Measurements from ENCODE around the gene DYNC2H1. TPM values are rescaled to one million over a fixed set of nuclear protein-coding genes. Genes with fewer than 3 reads are reported as not detected.

DYNC2H1 gene
- total and polyA plus RNA-seq, 10 donors, result 3.1 to 18.3 (median 10.6) TPM

DNA sequence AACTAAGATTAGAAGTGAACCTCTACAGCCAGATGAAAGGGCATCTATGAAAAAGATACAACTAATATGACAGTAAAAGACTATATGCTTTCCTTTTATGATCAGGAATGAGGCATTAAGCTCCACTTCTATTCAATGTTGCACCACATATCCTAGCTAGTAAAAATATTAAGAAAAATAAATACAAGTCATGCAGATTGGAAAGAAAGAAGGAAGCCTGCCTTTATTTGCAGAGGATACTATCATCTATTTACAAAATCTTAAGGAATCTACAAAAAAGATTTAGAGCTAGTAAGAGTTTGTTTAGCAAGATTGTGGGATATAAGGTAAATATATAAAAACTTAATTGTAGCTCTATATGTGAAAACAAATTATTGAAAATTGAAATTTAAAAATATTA lies 308.8 kb downstream of the DYNC2H1 start:
- H3K36me3 ChIP-seq, result no peaks in the 10 kb centered on the region
- DNase-seq, result no peak
- no peaks in the 10 kb centered on the region for H3K27me3 ChIP-seq (replicated peaks in 1 of 7)
- no peak overlapping the region for H3K4me3 ChIP-seq
- H3K9me3 ChIP-seq, result peaks cover 0 to 3% (median 0%) of the 10 kb centered on the region in 8 donors
- intact Hi-C loops (cut with DNase I; ENCODE audit: low total_unique reads), result no loop called here
- no peak overlapping the region for H3K27ac ChIP-seq
- H3K4me1 ChIP-seq, result no peaks in the 10 kb centered on the region
- no peak for TF ChIP-seq POLR2AphosphoS5 (IDR thresholded peaks at IDR 0.05)
- no peak for TF ChIP-seq POLR2A (IDR thresholded peaks at IDR 0.05)
- TF ChIP-seq, protein P1, sequence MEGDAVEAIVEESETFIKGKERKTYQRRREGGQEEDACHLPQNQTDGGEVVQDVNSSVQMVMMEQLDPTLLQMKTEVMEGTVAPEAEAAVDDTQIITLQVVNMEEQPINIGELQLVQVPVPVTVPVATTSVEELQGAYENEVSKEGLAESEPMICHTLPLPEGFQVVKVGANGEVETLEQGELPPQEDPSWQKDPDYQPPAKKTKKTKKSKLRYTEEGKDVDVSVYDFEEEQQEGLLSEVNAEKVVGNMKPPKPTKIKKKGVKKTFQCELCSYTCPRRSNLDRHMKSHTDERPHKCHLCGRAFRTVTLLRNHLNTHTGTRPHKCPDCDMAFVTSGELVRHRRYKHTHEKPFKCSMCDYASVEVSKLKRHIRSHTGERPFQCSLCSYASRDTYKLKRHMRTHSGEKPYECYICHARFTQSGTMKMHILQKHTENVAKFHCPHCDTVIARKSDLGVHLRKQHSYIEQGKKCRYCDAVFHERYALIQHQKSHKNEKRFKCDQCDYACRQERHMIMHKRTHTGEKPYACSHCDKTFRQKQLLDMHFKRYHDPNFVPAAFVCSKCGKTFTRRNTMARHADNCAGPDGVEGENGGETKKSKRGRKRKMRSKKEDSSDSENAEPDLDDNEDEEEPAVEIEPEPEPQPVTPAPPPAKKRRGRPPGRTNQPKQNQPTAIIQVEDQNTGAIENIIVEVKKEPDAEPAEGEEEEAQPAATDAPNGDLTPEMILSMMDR (IDR thresholded peaks at IDR 0.05 in 8 of 11, conservative IDR thresholded peaks at IDR 0.05 in 3 of 11), result no peak

DNA sequence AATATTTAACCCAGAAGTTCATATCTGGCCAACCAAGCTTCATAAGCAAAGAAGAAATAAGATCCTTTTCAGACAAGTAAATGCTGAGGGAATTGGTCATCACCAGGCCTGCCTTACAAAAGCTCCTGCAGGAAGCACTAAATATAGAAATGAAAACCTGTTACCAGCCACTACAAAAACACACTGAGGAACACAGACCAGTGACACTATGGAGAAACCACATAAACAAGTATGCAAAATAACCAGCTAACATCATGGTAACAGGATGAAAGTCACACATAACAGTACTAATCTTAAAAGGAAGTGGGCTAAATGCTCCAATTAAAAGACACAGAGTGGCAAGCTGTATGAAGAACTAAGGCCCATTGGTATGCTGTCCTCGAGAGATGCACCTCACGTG lies 311.4 kb downstream of the DYNC2H1 start:
- intact Hi-C loops (cut with DNase I; ENCODE audit: low total_unique reads), result no loop called here

DNA sequence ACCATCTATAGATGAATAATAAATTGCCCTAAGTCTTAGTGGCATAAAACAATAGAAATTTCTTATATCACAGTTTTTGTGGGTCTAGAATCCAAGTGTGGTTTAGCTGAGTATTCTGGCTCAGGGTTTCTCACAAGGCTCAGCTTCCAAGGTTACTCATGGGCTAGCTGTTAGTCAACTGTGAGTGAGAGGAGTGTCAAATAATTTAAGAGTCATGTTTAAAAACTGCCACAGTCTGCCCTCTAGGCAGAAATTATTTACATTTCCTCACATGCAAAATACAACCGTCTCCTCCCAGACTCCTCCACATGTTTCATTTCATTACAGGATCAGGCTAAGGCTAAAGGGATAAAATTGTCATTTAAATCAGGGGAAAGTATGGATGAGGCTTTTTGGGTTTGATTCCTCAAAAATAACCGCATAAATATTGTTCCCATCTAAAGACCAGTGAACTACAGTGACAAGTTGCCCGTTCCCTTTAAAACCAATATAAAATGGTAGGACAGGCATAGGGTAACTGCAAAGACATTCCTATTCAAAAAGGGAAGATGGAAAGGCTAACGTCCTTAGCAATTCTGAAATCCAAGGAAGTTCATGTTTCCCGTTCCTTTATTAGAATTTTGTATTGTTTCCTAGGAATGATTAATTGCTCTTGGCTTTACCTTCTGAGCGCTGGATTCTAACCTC lies 324.3 kb downstream of the DYNC2H1 start:
- Histone ChIP-seq H3K4me1 (peaks cover 0 to 9% (median 0%) of the 10 kb centered on the region in 6 donors), H3K9me3 (no peaks in the 10 kb centered on the region), H3K36me3 (no peaks in the 10 kb centered on the region), H3K27me3 (replicated peaks in 1 of 7) (no peaks in the 10 kb centered on the region), H3K27ac (no peak overlapping the region), H3K4me3 (no peak overlapping the region)
- DNase-seq, result no peak
- WGBS, 5 donors, result 49 to 66% (median 55%) methylated on average over 6 of the region's 6 CpGs
- intact Hi-C loops (cut with DNase I; ENCODE audit: low total_unique reads), result no loop called here
- TF ChIP-seq POLR2AphosphoS5 (IDR thresholded peaks at IDR 0.05), result no peak
- TF ChIP-seq POLR2A (IDR thresholded peaks at IDR 0.05), result no peak
- TF ChIP-seq, protein P1 (IDR thresholded peaks at IDR 0.05 in 8 of 11, conservative IDR thresholded peaks at IDR 0.05 in 3 of 11), result no peak

More for the DNA sequence above, 311.4 kb downstream of the DYNC2H1 start:
- 71 to 92% (median 84%) methylated on average over 2 of the region's 2 CpGs for WGBS, 5 donors
- peaks cover 0 to 3% (median 0%) of the 10 kb centered on the region in 8 donors for H3K9me3 ChIP-seq
- H3K4me1 ChIP-seq, result no peaks in the 10 kb centered on the region
- TF ChIP-seq POLR2A (IDR thresholded peaks at IDR 0.05) (no peak), POLR2AphosphoS5 (IDR thresholded peaks at IDR 0.05) (no peak)
- H3K4me3 ChIP-seq, result no peak overlapping the region
- DNase-seq, result no peak
- no peak overlapping the region for H3K27ac ChIP-seq
- H3K27me3 ChIP-seq (replicated peaks in 1 of 7), result no peaks in the 10 kb centered on the region
- no peaks in the 10 kb centered on the region for H3K36me3 ChIP-seq

DNA sequence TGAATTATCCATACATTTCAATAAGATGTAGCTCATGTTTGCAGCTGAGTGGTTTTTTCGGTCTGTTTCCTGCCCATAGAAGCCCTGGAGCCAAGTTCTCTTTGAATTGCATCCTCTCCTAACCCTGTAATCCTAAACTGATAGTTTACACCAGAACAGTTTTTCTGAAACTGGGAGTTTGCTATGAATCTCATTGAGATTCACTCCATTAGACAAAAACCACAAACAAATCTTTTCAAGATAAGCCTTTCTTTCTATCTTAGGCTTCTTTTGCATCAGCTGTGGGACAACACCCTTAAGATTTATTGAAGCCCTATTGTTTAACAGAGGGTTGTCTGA lies 324.8 kb downstream of the DYNC2H1 start:
- Histone ChIP-seq H3K4me1 (peaks cover 0 to 9% (median 0%) of the 10 kb centered on the region in 6 donors), H3K9me3 (no peaks in the 10 kb centered on the region), H3K27ac (no peak overlapping the region), H3K36me3 (no peaks in the 10 kb centered on the region), H3K27me3 (replicated peaks in 1 of 7) (no peaks in the 10 kb centered on the region), H3K4me3 (no peak overlapping the region)
- no peak for TF ChIP-seq POLR2A (IDR thresholded peaks at IDR 0.05)
- TF ChIP-seq POLR2AphosphoS5 (IDR thresholded peaks at IDR 0.05), result no peak
- TF ChIP-seq, protein P1 (IDR thresholded peaks at IDR 0.05 in 8 of 11, conservative IDR thresholded peaks at IDR 0.05 in 3 of 11), result no peak
- 0 to 36% (median 10%) methylated on average over 1 of the region's 1 CpG for WGBS, 5 donors
- intact Hi-C loops (cut with DNase I; ENCODE audit: low total_unique reads), result no loop called here
- no peak for DNase-seq

Measured in spleen (tissue), 11 donors.